Thoracic aorta (tissue), 2 donors: Measurements from ENCODE around the gene PLXNA2. TPM values are rescaled to one million over a fixed set of nuclear protein-coding genes. Genes with fewer than 3 reads are reported as not detected.
A peak's percentile ranks its signal among the peaks of the same experiment; 100 is the strongest.

ENCODE experiments used
- ATAC-seq: fragments of 150-250 bp; one replicate; pipeline ENCODE4 v1.8.0; 2017; ENCODE audit warnings: low read depth; ENCODE audit not compliant: insufficient number of reproducible peaks, low FRiP score
- DNase-seq: peaks from one replicate; pipeline ENCODE4 v3.0.0-alpha.2; 2020; ENCODE audit warnings: low spot score
- H3K27ac ChIP-seq, 2 donors: fragments of 200-600 bp; sonication (generic); 1 replicate in 1 of 2; 2 replicates in 1 of 2; pipeline ENCODE4 v1.5.1; 2016; ENCODE audit warnings: mild to moderate bottlenecking in 2 of 2, moderate library complexity in 2 of 2
- H3K27me3 ChIP-seq: fragments of 200-600 bp; sonication (generic); replicated peaks from 2 replicates; pipeline ENCODE4 v1.6.0; 2016; ENCODE audit warnings: mild to moderate bottlenecking; ENCODE audit not compliant: insufficient read depth
- H3K36me3 ChIP-seq: fragments of 200-600 bp; sonication (generic); one replicate; pipeline ENCODE4 v1.5.1; 2016
- H3K4me1 ChIP-seq, 2 donors: fragments of 200-600 bp; sonication (generic); 1 replicate in 1 of 2; 2 replicates in 1 of 2; pipeline versions ENCODE4 v1.5.1 to v1.6.0; 2016; ENCODE audit warnings: low read depth in 2 of 2, mild to moderate bottlenecking in 1 of 2; ENCODE audit not compliant: control insufficient read depth in 1 of 2
- H3K4me3 ChIP-seq: fragments of 200-600 bp; sonication (generic); 2 replicates; pipeline ENCODE4 v1.5.1; 2016; ENCODE audit warnings: mild to moderate bottlenecking
- H3K9me3 ChIP-seq: fragments of 200-600 bp; sonication (generic); 2 replicates; pipeline ENCODE4 v1.5.1; 2016
- CTCF ChIP-seq: fragments of 200-600 bp; sonication (generic); IDR thresholded peaks from one replicate; pipeline ENCODE4 v1.5.1; 2019; ENCODE audit warnings: antibody characterized with exemption
- total RNA-seq, 2 donors: library from RNA; depleted of rRNA; stranded (reverse); fragments of >200 nt; gene quantifications; one replicate each; pipeline versions ENCODE4 v1.1.0 to v1.2.3, GENCODE V29; 2016

PLXNA2 gene
- total RNA-seq, 2 donors from 2014 or later = 30.2 to 62.2 TPM

GRCh38 chr1:208233546-208233945 lies 10.6 kb downstream of the PLXNA2 start:
- H3K27me3 ChIP-seq = no peaks in the 10 kb centered on the region
- ATAC-seq (no peak), DNase-seq (no peak)
- no peaks in the 10 kb centered on the region for H3K9me3 ChIP-seq
- H3K4me3 ChIP-seq = no peak overlapping the region
- no peak for TF ChIP-seq CTCF
- peaks cover 2% of the 10 kb centered on the region for H3K36me3 ChIP-seq
- peak overlapping the region; percentile 42 to 72 for H3K27ac ChIP-seq
- H3K4me1 ChIP-seq = peaks cover 47 to 89% of the 10 kb centered on the region in 2 donors

GRCh38 chr1:208232662-208233038 lies 11.5 kb downstream of the PLXNA2 start:
- Histone ChIP-seq H3K36me3 (peaks cover under 1% of the 10 kb centered on the region), H3K27ac (peak overlapping the region; percentile 42 to 72), H3K4me1 (peaks cover 50 to 89% of the 10 kb centered on the region in 2 donors), H3K27me3 (no peaks in the 10 kb centered on the region), H3K9me3 (no peaks in the 10 kb centered on the region), H3K4me3 (no peak overlapping the region)
- no peak for DNase-seq
- no peak for ATAC-seq
- no peak for TF ChIP-seq CTCF

- ATAC-seq (no peak), DNase-seq (no peak)
- Histone ChIP-seq H3K27ac (peak overlapping the region; percentile 42 to 72), H3K4me3 (no peak overlapping the region), H3K4me1 (peaks cover 50 to 89% of the 10 kb centered on the region in 2 donors), H3K27me3 (no peaks in the 10 kb centered on the region), H3K36me3 (no peaks in the 10 kb centered on the region), H3K9me3 (no peaks in the 10 kb centered on the region)
- TF ChIP-seq CTCF = no peak
Measured at GRCh38 chr1:208231881-208232661, 12.1 kb downstream of the PLXNA2 start.

GRCh38 chr1:208230668-208231529 lies 13.3 kb downstream of the PLXNA2 start:
- no peaks in the 10 kb centered on the region for H3K9me3 ChIP-seq
- ATAC-seq (no peak), DNase-seq (no peak)
- H3K27ac ChIP-seq = peak overlapping the region in 1 of 2 donors; percentile 42
- H3K4me1 ChIP-seq = peaks cover 52 to 89% of the 10 kb centered on the region in 2 donors
- no peak for TF ChIP-seq CTCF
- no peaks in the 10 kb centered on the region for H3K27me3 ChIP-seq
- no peak overlapping the region for H3K4me3 ChIP-seq
- H3K36me3 ChIP-seq = no peaks in the 10 kb centered on the region

- Histone ChIP-seq H3K4me3 (no peak overlapping the region), H3K27ac (peak overlapping the region in 1 of 2 donors; percentile 68), H3K36me3 (no peaks in the 10 kb centered on the region), H3K9me3 (no peaks in the 10 kb centered on the region), H3K27me3 (no peaks in the 10 kb centered on the region), H3K4me1 (peaks cover 41 to 77% of the 10 kb centered on the region in 2 donors)
- TF ChIP-seq CTCF = no peak
- DNase-seq (no peak), ATAC-seq (no peak)
Measured at GRCh38 chr1:208228550-208228949, 15.6 kb downstream of the PLXNA2 start.
